GM12873 (cell line): Measurements from ENCODE around the gene YAP1.

Experiments used
- CTCF ChIP-seq: IDR thresholded peaks from 2 replicates; pipeline ENCODE4 v1.5.1; 2012; ENCODE audit warnings: low read depth, mild to moderate bottlenecking, moderate library complexity, low read length, control low read depth; ENCODE audit not compliant: insufficient read depth; ENCODE audit errors: missing control alignments

Gene YAP1

GRCh38 chr11:102109896-102110760, at the start of gene YAP1:
TSS of gene YAP1 (plus strand) at chr11:102110447. CDS start at chr11:102110849, 402 bp downstream.
- no peak for TF ChIP-seq CTCF

GRCh38 chr11:102061276-102061675, 49.0 kb upstream of the YAP1 start:
- no peak for TF ChIP-seq CTCF

GRCh38 chr11:102062106-102062505, 48.1 kb upstream of the YAP1 start:
- no peak for TF ChIP-seq CTCF

GRCh38 chr11:102064316-102064715, 45.9 kb upstream of the YAP1 start:
- TF ChIP-seq CTCF: no peak

- no peak for TF ChIP-seq CTCF
Observed at GRCh38 chr11:102070766-102071165, 39.5 kb upstream of the YAP1 start.

GRCh38 chr11:102071497-102072472, 38.5 kb upstream of the YAP1 start:
- no peak for TF ChIP-seq CTCF

- no peak for TF ChIP-seq CTCF
Observed at GRCh38 chr11:102073253-102073652, 37.0 kb upstream of the YAP1 start.
